BJ (cell line): ENCODE results near the gene COX4I1. TPM values are rescaled to one million over a fixed set of nuclear protein-coding genes. Genes with fewer than 3 reads are reported as not detected.
A peak's percentile ranks its signal among the peaks of the same experiment; 100 is the strongest.

Experiments
- CTCF ChIA-PET: fragments of 350-600 bp; formaldehyde crosslinking; extraction: SDS; loops from one replicate; lab custom pipeline; 2021; ENCODE audit warnings: antibody characterized with exemption, inconsistent platforms; lab: Yijun Ruan, JAX
- POLR2A ChIA-PET: fragments of 300-600 bp; sonication (Branson Sonifier 250); formaldehyde crosslinking; extraction: SDS; loops from one replicate; lab custom pipeline; 2021; ENCODE audit warnings: antibody characterized with exemption; lab: Charles Lee
- DNase-seq: peaks from one replicate; pipeline ENCODE4 v3.0.0-alpha.2; 2011; ENCODE audit warnings: low read depth
- H3K27me3 ChIP-seq: 2 replicates; pipeline ENCODE4 v1.6.0; 2011; ENCODE audit warnings: low read length; ENCODE audit not compliant: control insufficient read depth, insufficient read depth
- H3K36me3 ChIP-seq: 2 replicates; pipeline ENCODE4 v1.5.1; 2011; ENCODE audit warnings: low read length; ENCODE audit not compliant: control insufficient read depth, insufficient read depth
- H3K4me3 ChIP-seq: 2 replicates; pipeline ENCODE4 v1.5.1; 2011; ENCODE audit warnings: low read depth, mild to moderate bottlenecking, control low read depth, low read length
- CTCF ChIP-seq: IDR thresholded peaks from 2 replicates; pipeline ENCODE4 v1.5.1; 2011; ENCODE audit warnings: low read depth, mild to moderate bottlenecking, control low read depth, inconsistent platforms, low read length, moderate library complexity; ENCODE audit not compliant: insufficient read depth
- polyA plus RNA-seq: library from polyadenylated mRNA; depleted of rRNA; stranded (reverse); fragments of >200 nt; gene quantifications from 2 replicates; pipeline ENCODE4 v1.2.3, GENCODE V29; 2011

Gene COX4I1
- polyA plus RNA-seq, 1 experiment: 892 TPM

- Histone ChIP-seq H3K36me3 (no peaks in the 10 kb centered on the region), H3K4me3 (no peak overlapping the region), H3K27me3 (no peaks in the 10 kb centered on the region; the same call in none of the 2 replicates)
- ChIA-PET POLR2A (no interaction called here), CTCF (interaction anchor here (0.7 kb wide), 1 partner anchor 12 kb away, joined by 3 read pairs; no protein-coding TSS in a partner anchor)
- no peak for DNase-seq
- TF ChIP-seq CTCF: no peak
Observed at GRCh38 chr16:85755929-85756768, 43.3 kb upstream of the COX4I1 start.

GRCh38 chr16:85757341-85757822, 42.1 kb upstream of the COX4I1 start:
- Histone ChIP-seq H3K4me3 (no peak overlapping the region), H3K36me3 (no peaks in the 10 kb centered on the region), H3K27me3 (no peaks in the 10 kb centered on the region; the same call in none of the 2 replicates)
- DNase-seq: peak; percentile 23
- ChIA-PET CTCF (no interaction called here), POLR2A (no interaction called here)
- no peak for TF ChIP-seq CTCF

GRCh38 chr16:85759136-85759535, 40.4 kb upstream of the COX4I1 start:
- CTCF ChIA-PET: no interaction called here
- POLR2A ChIA-PET: no interaction called here
- no peak for DNase-seq
- no peak for TF ChIP-seq CTCF
- Histone ChIP-seq H3K4me3 (no peak overlapping the region), H3K36me3 (no peaks in the 10 kb centered on the region), H3K27me3 (no peaks in the 10 kb centered on the region; the same call in none of the 2 replicates)

DNA sequence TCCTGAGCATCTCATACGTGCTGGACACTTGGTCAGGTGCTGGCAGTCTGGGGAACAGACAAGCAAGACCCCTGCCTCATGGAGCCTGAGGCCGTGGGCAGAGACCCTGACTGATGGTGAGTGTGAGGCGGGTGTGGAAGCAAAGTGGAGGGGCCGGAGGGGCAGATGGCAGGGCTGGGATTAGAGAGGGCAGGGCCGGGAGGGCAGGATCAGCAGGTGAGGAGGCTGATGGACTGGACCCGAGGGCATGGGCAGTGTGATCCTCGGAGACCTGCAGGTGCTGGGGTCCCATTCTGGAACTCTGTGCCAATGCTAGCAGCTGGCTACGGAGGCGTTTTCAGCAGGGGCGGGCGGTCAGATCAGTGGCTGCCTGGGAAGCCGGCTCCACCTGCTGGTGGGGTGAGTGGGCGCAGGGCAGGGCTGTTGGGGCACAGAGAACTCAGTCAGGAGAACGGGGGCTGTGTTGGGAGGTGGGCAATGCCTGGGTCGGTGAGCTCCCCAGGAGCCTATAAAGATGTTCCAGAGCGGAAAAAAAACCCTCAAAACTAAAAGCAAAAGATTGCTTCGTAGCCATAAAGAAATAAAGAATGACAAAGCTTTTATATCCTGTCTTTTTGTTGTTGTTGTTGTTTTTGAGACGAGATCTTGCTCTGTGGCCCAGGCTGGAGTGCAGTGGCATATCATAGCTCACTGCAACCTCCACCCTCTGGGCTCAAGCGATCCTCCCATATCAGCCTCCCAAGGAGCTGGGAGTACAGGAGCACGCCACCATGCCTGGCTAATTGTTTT, 39.7 kb upstream of the COX4I1 start:
- ChIA-PET CTCF (interaction anchor here (0.7 kb wide), 1 partner anchor 269 kb away, joined by 3 read pairs; no protein-coding TSS in a partner anchor), POLR2A (no interaction called here)
- Histone ChIP-seq H3K27me3 (no peaks in the 10 kb centered on the region; the same call in none of the 2 replicates), H3K4me3 (no peak overlapping the region), H3K36me3 (no peaks in the 10 kb centered on the region)
- no peak for DNase-seq
- TF ChIP-seq CTCF: peak; percentile 39; the same call in 1 of the 2 replicates

DNA sequence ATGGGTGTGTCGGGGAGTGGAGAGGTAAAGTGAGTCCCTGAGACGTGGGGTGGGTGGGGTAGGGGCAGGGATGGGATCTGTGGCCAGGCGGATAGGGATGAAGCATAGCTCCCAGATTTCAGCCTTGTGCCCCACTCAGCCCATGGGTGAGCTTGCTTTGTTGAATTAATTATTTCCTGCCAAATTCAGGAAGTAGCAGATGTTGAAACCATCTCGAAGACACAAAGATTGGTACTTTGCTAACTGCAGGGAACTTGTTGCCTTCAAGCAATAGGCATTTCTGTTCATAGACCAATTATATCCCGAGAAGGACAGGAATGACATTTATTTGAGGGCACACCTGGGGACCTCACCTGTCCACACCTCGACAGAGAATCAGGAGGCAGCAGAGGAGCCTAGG, 37.6 kb upstream of the COX4I1 start:
- Histone ChIP-seq H3K4me3 (no peak overlapping the region), H3K27me3 (no peaks in the 10 kb centered on the region; the same call in none of the 2 replicates), H3K36me3 (no peaks in the 10 kb centered on the region)
- no peak for TF ChIP-seq CTCF
- CTCF ChIA-PET: no interaction called here
- POLR2A ChIA-PET: no interaction called here
- no peak for DNase-seq
